Stomach (tissue), 9 donors: ENCODE measurements around the gene SZT2. TPM values are rescaled to one million over a fixed set of nuclear protein-coding genes. Genes with fewer than 3 reads are reported as not detected.

Experiments used
- DNase-seq, 2 donors: peaks; one replicate each; pipeline versions ENCODE4 v3.0.0 to v3.0.0-alpha.2; 2013 to 2019
- H3K27ac ChIP-seq, 5 donors: fragments of 200-600 bp in 4 of 5; sonication (generic) in 4 of 5; one replicate each; pipeline ENCODE4 v1.5.1; 2013 to 2019; ENCODE audit warnings: mild to moderate bottlenecking in 1 of 5, moderate library complexity in 1 of 5
- H3K27me3 ChIP-seq, 3 donors: fragments of 200-600 bp; sonication (generic); one replicate each; pipeline ENCODE4 v1.5.1; 2017 to 2019; ENCODE audit warnings: mixed run types in 1 of 3
- H3K36me3 ChIP-seq, 4 donors: fragments of 200-600 bp; sonication (generic); 1 replicate in 3 of 4; 2 replicates in 1 of 4; pipeline ENCODE4 v1.5.1; 2016 to 2019
- H3K4me1 ChIP-seq, 4 donors: fragments of 200-600 bp; sonication (generic); one replicate each; pipeline ENCODE4 v1.5.1; 2016 to 2019
- H3K4me3 ChIP-seq, 4 donors: fragments of 200-600 bp; sonication (generic) in 3 of 4; one replicate each; pipeline ENCODE4 v1.5.1; 2016 to 2019; ENCODE audit warnings: mild to moderate bottlenecking in 1 of 4
- H3K9me3 ChIP-seq, 4 donors: fragments of 200-600 bp; sonication (generic); one replicate each; pipeline ENCODE4 v1.5.1; 2016 to 2019
- EP300 ChIP-seq: sonication (generic); formaldehyde crosslinking; IDR thresholded peaks from one replicate; pipeline ENCODE4 v1.6.1; 2017; ENCODE audit warnings: antibody characterized with exemption
- POLR2A ChIP-seq, 4 donors: fragments of 450-650 bp; IDR thresholded peaks; one replicate each; pipeline ENCODE4 v1.6.1; 2016; ENCODE audit warnings: antibody characterized with exemption in 4 of 4, control low read depth in 2 of 4, mild to moderate bottlenecking in 1 of 4, moderate library complexity in 1 of 4
- POLR2AphosphoS5 ChIP-seq, 3 donors: sonication (generic); formaldehyde crosslinking; IDR thresholded peaks; one replicate each; pipeline ENCODE4 v1.6.1; 2016; ENCODE audit warnings: antibody characterized with exemption in 3 of 3
- WGBS, 5 donors: extraction: QIAGEN DNeasy Blood & Tissue Kit in 3 of 5; methylation state at CpG; one replicate each; pipeline versions ENCODE4 v1.1.5 to v1.1.7; 2013 to 2018; 5-methylcytosine and 5-hydroxymethylcytosine counted together
- intact Hi-C: fragments of 100-400 bp; cut with DNase I; formaldehyde crosslinking; loops from one replicate; pipeline ENCODE4 v1.15.1; 2023; ENCODE audit warnings: low total_unique reads
- polyA plus RNA-seq, 3 donors: library from polyadenylated mRNA; stranded (reverse); fragments of 200-250 nt; gene quantifications; one replicate each; pipeline ENCODE4 v1.2.3, GENCODE V29; 2013
- total RNA-seq, 5 donors: library from RNA; depleted of rRNA; stranded (reverse); fragments of >200 nt; gene quantifications; one replicate each; pipeline versions ENCODE4 v1.1.0 to v1.2.3, GENCODE V29; 2014 to 2016
- TF ChIP-seq, protein P1 (sequence below), 7 experiments: fragments of 450-650 bp in 4 of 7; fragments of 200-600 bp in 3 of 7; sonication (generic) in 3 of 7; IDR thresholded peaks; one replicate each; pipeline ENCODE4 v1.5.1; 2016 to 2019; ENCODE audit warnings: antibody characterized with exemption in 7 of 7, control low read depth in 2 of 7, mild to moderate bottlenecking in 1 of 7
- donor health status: healthy with polysubstance abuse.
- donor health status: Bipolar disorder and iron deficiency.
- donor health status: healthy.

SZT2 gene
- total and polyA plus RNA-seq, 8 donors = 4.9 to 69.3 (median 52.9) TPM

GRCh38 chr1:43434256-43434655 is 44.6 kb downstream of the SZT2 start:
- Histone ChIP-seq H3K4me3 (no peak overlapping the region), H3K4me1 (peaks cover 5 to 16% (median 10%) of the 10 kb centered on the region in 4 donors), H3K27me3 (no peaks in the 10 kb centered on the region), H3K9me3 (no peaks in the 10 kb centered on the region), H3K36me3 (peaks cover 56 to 100% (median 92%) of the 10 kb centered on the region in 4 donors), H3K27ac (peak overlapping the region in 1 of 5 donors; percentile 73)
- intact Hi-C loops = no loop called here
- no peak for TF ChIP-seq POLR2AphosphoS5 (IDR thresholded peaks at IDR 0.05)
- TF ChIP-seq, protein P1, sequence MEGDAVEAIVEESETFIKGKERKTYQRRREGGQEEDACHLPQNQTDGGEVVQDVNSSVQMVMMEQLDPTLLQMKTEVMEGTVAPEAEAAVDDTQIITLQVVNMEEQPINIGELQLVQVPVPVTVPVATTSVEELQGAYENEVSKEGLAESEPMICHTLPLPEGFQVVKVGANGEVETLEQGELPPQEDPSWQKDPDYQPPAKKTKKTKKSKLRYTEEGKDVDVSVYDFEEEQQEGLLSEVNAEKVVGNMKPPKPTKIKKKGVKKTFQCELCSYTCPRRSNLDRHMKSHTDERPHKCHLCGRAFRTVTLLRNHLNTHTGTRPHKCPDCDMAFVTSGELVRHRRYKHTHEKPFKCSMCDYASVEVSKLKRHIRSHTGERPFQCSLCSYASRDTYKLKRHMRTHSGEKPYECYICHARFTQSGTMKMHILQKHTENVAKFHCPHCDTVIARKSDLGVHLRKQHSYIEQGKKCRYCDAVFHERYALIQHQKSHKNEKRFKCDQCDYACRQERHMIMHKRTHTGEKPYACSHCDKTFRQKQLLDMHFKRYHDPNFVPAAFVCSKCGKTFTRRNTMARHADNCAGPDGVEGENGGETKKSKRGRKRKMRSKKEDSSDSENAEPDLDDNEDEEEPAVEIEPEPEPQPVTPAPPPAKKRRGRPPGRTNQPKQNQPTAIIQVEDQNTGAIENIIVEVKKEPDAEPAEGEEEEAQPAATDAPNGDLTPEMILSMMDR (IDR thresholded peaks at IDR 0.05) = no peak
- TF ChIP-seq POLR2A (IDR thresholded peaks at IDR 0.05) = no peak
- no peak for TF ChIP-seq EP300
- 84 to 95% (median 92%) methylated on average over 7 of the region's 7 CpGs for WGBS, 5 donors
- DNase-seq = no peak

- Histone ChIP-seq H3K27ac (peak overlapping the region in 4 of 5 donors; percentile 24 to 73 (median 58)), H3K4me1 (peaks cover 5 to 16% (median 10%) of the 10 kb centered on the region in 4 donors), H3K36me3 (peaks cover 48 to 100% (median 92%) of the 10 kb centered on the region in 4 donors), H3K9me3 (no peaks in the 10 kb centered on the region), H3K27me3 (no peaks in the 10 kb centered on the region), H3K4me3 (no peak overlapping the region)
- peak in 1 of 2 donors; percentile 71 for DNase-seq
- TF ChIP-seq, protein P1 (IDR thresholded peaks at IDR 0.05) = no peak
- TF ChIP-seq EP300 (no peak), POLR2A (IDR thresholded peaks at IDR 0.05) (no peak), POLR2AphosphoS5 (IDR thresholded peaks at IDR 0.05) (no peak)
- 67 to 81% (median 75%) methylated on average over 14 of the region's 14 CpGs for WGBS, 5 donors
- intact Hi-C loops = no loop called here
Observed at GRCh38 chr1:43435146-43436145, 45.7 kb downstream of the SZT2 start.

DNA sequence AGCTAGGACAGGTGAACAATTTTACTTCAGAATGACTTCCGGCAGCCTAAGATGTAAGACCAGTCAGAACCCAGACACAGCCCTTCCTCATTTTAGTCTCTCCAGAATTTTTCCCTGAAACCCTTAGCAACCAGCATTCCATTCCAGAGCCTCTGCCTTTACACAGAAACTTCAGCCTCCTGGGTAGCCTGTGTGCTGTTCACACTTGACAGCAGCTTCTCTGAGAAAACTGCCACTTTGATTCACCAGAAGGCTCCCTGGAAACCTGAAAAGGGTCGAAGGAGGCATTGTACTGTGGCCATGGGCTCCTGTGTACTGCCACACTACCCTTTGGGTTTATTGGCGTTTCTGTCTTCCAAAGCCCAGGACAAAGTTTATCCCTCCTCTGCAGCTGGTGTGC is 46.7 kb downstream of the SZT2 start:
- TF ChIP-seq POLR2A (IDR thresholded peaks at IDR 0.05) (no peak), EP300 (no peak), POLR2AphosphoS5 (IDR thresholded peaks at IDR 0.05) (no peak)
- TF ChIP-seq, protein P1 (IDR thresholded peaks at IDR 0.05) = no peak
- H3K4me3 ChIP-seq = no peak overlapping the region
- WGBS, 5 donors = 82 to 95% (median 91%) methylated on average over 3 of the region's 3 CpGs
- H3K9me3 ChIP-seq = no peaks in the 10 kb centered on the region
- no peak for DNase-seq
- peaks cover 5 to 16% (median 10%) of the 10 kb centered on the region in 4 donors for H3K4me1 ChIP-seq
- peak overlapping the region in 4 of 5 donors; percentile 24 to 73 (median 58) for H3K27ac ChIP-seq
- H3K36me3 ChIP-seq = peaks cover 40 to 100% (median 92%) of the 10 kb centered on the region in 4 donors
- no peaks in the 10 kb centered on the region for H3K27me3 ChIP-seq
- intact Hi-C loops = no loop called here

GRCh38 chr1:43437031-43437973 is 47.6 kb downstream of the SZT2 start:
- intact Hi-C loops = no loop called here
- Histone ChIP-seq H3K36me3 (peaks cover 40 to 100% (median 92%) of the 10 kb centered on the region in 4 donors), H3K4me1 (peaks cover 5 to 16% (median 10%) of the 10 kb centered on the region in 4 donors), H3K27me3 (no peaks in the 10 kb centered on the region), H3K27ac (no peak overlapping the region), H3K4me3 (no peak overlapping the region), H3K9me3 (no peaks in the 10 kb centered on the region)
- TF ChIP-seq, protein P1 (IDR thresholded peaks at IDR 0.05) = no peak
- TF ChIP-seq POLR2AphosphoS5 (IDR thresholded peaks at IDR 0.05) (no peak), POLR2A (IDR thresholded peaks at IDR 0.05) (no peak), EP300 (no peak)
- DNase-seq = peak in 1 of 2 donors; percentile 17
- 88 to 92% (median 90%) methylated on average over 20 of the region's 20 CpGs for WGBS, 5 donors
